Activated CD4-positive, CD25-positive, alpha-beta regulatory T cell treated with anti-CD3 and anti-CD28 coated beads, Interleukin-2, amount 50 U/mL, for 72 hours (primary cell): Measurements from ENCODE around the gene WBP2NL.

Source experiments
- DNase-seq: peaks from one replicate; pipeline ENCODE4 v3.0.0; 2021

Gene WBP2NL

DNA sequence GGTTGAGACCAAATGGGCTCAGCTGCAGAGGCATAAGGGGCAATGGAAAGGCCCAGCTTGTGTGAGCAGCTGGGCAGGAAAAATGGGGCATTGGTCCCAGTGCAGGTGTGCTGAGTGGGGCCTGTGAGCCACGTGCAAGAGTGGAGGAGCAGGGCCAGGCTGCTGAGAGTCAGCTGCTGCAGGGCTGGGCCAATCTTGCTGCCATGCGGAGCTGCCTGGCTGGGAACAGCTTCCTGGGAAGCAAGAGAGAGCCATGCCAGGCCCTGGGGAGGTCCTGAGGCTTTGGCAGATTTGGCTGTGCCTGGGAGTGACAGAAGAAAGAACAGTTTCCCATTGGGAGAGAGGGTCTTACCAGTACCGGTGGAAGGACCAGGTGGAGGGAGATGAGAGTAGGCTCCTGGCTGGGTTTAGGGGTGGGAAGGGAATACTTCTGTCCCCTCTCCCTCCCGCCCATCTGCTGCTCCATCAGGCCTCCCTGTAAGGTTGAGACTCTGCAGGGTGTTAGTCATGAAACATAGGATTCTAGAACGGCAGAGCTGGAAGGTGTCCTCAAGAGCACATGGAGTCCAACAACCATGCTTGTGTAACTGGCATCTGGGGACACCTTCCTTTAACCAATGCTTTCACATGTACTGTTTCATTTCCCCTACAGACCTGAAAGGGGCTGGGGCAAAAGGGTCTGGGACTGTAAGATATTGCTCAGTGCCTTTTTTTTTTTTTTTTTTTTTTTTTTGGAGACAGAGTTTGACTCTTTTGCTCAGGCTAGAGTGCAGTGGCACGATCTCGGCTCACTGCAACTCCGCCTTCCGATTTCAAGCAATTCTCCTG, 19.0 kb upstream of the WBP2NL start:
- DNase-seq = no peak

DNA sequence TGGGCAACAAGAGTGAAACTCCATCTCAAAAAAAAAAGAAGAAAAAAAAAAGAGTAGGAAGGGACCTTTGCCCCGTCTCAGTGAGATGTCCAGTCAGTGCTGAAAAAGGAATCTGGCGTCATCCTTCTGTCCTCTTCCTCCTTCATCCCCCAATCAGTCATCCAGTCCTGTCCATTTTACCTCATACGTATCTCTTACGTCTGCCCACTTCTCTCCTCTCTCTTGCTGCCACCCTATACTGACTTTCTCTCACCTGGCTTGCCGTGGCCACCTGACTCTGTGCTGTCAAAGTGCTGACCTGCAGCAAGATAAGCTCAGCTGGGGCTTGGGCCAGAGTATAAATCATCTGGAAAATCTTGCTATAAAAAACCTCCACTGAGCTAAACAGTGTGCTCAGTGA, 15.7 kb upstream of the WBP2NL start:
- no peak for DNase-seq

DNA sequence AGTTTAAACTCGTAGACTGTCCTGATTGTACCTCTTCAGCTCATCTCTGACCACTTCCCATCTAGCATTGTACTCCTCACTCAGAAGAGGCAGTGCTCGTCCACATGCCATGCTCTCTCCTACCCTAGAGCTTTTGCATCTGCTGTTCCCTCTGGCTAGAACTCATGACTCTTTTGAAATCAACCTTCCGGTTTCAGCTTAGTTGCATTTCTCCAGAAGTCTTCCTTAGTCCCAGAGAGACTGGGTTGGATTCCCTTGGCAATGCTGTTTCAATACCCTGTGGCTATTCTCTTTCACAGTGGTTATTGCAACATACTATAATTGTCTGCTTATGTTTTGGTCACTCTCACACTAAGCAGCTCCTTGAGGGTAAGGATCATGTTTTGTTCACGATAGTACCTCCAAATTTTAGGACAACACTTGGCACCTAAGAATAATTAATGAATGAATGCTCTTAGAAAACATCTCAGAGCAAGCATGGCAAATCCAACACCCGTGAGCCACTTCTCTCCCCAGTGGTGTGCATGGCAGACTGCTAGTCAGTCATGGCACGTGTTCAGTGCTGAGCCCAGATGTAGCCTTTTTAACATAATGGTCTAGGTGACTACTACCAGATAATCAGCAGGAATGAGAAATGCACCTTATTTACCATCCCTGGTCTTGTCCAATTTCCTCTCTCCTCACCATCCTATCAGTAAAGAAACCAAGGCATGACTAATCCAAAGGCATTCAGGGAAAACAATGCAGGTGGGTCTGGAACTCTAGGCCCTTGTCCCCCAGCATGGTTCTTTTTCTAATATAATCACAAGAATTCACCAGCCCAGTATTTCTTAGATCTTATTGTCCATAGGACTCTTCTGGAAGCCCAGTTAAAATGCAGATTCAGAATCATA, 14.8 kb upstream of the WBP2NL start:
- no peak for DNase-seq

DNA sequence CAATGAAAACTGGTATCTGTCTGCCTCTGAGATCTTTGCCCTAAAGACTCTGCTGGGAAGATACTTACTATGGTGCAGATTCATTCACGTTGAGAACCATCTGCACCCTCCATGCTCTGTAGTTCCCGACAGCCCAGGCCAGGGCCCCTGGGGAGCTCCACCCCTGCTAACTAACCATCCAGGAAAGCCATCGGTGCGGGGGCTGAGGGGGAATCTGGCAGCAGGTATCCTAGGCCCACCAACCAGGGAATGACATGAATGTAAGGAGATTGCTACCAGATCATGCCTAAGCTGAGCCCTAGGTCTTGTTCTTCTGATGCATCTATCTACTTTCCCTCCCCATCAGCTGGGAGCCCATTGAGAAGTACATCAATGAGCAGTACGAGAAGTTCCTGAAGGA, 11.3 kb upstream of the WBP2NL start:
- DNase-seq = no peak

DNA sequence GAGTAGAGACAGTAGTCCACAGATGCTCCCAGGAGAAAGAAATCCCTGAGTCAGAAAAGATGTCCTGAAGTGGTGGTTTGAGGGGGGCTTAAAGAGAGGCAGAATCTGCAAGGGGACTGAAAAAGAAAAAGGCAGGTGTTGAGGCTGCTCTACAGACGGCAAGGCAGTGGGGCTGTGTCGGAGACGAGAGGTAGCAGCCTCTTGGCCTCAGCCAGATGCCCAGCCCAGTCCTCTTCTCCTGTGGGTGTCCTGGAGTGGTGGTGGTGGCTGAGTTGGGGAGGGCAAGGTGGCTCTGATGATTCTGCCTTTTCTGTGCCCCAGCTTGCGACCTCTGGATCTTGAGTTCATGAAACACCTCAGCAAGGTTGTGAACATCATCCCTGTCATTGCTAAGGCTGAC, 9.3 kb upstream of the WBP2NL start:
- no peak for DNase-seq

DNA sequence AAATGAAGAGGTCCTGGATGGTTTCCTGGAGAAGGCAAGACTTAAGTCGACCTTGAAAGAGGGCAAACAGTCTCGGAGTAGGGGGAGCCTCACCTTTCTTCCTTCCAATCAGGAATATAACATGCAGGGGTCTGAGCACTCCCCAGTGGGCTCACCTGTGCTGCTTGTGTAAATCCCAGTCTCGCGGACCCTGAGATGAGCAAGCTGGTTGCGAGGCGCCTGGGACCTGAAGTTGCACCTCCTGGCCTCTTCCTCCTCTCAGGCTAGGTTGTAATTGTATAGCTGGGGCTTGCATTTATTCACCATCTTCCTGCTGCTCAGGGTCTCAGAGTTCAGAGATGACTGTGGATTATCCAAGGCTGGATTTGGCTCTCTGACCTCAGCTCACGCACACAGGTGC, 7.5 kb upstream of the WBP2NL start:
- no peak for DNase-seq

DNA sequence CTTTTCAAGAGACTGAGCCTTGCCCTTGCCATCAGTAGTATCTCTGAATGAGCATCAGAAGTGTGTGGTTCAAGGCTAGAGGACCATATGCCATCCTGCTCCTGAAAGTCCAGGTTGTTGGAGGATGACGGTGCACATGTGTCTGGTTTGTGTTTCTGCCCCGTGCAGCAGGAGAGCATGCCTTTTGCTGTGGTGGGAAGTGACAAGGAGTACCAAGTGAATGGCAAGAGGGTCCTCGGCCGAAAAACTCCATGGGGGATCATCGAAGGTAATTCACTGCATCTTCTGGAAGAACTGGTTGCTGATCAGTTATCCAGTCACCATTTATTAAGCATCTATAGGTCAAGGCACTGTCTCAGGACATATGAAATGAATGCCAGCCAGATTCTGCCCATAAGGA, 6.1 kb upstream of the WBP2NL start:
- DNase-seq = no peak

DNA sequence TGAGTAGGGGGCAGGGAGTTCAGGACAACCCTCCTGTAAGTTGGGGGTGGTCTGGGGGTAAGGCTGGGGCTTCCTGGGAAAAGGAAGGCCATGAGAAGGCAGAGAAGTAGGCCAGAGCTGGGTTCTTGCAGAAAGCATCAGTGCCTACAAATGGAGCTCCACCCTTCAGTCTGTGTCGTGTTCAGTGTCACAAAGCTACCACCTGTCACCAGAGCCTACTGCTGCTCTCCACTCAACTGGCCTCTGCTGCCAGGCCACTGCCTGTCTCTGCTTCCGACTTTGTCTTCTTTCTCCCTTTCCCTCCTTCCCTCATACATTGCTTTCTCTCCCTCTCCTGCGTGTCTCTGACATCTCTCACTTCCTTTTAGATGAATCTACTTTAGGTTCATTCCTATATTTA, 3.4 kb upstream of the WBP2NL start:
- no peak for DNase-seq

DNA sequence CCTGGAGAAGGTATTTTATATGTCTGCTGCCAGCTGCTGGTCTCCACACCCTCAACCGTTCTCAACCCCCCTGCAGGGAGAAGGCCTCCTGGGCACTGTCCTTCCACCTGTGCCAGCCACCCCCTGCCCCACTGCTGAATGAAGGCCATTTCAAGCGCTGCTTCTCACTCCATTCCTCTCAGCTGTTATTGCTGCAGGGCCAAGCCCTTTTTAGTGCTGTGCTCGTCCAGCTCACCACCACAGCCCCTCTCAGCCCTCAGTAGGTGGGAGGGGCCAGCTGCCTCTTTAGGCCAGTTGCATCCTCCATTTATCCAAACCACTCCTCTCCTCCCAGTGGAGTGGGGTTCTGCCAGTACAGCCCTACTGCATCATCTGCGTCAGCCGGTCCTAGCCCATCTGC, 1.8 kb upstream of the WBP2NL start:
- no peak for DNase-seq

DNA sequence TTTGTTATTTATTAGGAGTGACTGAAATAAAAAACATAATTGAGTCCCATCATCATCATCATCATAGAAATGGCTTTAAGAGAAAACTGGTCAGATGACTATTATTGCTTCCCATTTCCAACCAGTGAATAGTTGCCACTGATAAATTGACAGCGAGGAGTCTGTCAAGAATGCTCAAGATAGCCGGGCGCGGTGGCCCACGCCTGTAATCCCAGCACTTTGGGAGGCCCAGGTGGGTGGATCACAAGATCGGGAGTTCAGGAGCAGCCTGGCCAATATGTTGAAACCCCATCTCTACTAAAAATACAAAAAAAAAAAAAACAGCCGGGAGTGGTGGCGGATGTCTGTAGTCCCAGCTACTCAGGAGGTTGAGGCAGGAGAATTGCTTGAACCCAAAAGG, 1.9 kb downstream of the WBP2NL start:
- no peak for DNase-seq

DNA sequence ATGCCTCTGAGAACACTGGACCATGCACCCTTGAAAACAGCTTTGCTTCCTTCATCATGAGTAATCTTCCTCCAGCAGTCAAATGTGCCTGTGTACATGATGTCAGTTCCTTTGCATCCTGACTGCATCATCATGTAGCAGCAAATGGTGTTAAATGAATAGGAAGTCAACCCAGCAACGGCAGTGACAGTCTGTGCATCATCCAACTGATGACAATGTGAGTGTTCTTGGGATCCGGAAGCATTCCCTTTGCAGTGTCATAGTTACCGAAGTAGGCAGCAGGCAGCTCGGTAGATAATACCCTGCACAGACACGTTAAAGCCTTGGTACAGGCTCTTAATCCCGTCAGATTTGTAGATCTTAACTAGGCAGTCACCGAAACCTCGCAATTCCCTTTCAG, 2.5 kb downstream of the WBP2NL start:
- DNase-seq = no peak

DNA sequence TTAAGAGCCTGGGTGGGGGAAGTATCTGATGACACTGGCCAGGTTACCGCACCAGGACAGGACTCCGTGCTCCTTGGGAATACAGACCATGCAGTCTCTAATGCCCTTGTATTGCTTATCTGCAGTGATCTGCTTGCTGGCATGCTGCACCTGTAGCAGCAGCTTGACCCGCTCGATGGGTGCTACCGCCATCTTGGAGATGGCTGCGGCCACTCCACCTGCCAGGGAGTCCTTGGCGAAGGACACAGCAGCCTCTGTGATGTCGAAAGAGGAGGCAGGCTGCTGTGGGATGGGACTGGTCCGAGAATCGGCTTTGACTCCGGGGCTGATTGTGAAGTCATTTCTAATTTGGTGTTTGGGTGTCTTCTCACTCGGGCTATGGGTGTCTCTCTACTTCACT, 3.1 kb downstream of the WBP2NL start:
- no peak for DNase-seq

DNA sequence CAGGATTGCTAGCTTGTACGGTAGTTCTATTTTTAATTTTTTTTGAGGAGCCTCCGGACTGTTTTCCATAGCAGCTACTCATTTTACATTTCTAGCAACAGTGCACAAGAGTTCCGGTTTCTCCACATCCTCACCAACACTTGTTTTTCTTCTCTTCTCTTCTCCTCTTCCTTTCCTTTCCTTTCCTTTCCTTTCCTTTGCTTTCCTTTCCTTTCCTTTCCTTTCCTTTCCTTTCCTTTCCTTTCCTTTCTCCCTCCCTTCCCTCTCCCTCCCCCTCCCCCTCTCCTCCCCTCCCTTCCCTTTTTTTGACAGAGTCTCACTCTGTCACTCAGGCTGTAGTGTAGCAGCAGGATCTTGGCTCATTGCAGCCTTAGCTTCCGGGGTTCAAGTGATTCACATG, 9.3 kb downstream of the WBP2NL start:
- DNase-seq = no peak

DNA sequence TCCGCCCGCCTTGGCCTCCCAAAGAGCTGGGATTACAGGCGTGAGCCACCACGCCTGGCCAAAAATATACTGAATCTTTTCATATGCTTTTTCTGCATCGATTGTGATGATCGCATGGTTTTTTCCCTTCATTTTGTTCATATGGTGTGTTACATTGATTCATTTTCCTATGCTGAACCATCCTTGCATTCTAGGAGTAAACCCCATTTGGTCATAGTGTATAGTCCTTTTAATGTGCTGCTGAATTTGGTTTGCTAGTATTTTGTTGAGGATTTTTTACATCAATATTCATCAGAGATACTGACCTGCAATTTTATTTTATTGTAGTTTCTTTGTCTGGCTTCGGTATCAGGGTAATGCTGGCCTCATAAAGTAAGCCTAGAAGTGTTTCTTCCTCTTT, 12.2 kb downstream of the WBP2NL start:
- DNase-seq = no peak

DNA sequence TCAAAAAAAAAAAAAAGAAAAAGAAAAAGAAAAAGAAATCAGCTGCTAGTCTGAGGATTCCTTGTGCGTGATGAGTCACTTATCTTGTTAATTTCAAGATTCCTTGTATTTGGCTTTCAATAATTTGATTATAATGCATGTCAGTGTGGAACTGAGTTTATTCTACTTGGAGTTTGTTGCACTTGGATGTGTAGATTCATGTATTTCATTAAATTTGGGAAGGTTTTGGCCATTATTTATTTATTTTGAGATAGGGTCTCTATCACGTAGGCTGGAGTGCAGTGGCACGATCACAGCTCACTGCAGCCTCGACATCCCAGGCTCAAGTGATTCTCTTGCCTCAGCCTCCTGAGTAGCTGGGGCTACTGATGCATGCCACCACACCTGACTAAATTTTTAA, 14.8 kb downstream of the WBP2NL start:
- DNase-seq = no peak

DNA sequence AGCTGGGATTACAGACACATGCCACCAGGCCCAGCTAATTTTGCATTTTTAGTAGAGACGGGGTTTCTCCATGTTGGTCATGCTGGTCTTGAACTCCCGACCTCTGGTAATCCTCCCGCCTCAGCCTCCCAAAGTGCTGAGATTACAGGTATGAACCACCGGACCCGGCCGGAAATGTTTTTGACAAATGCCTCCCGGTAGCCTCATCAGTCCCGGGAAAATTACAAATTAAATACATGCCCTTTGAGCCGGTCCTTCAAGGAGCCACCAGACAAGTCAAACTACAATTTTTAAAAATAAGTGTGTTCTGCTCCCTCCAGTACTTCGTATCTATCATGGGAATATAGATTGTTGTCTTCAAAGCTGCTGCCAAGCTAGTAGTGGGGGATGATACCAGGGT, 17.5 kb downstream of the WBP2NL start:
- no peak for DNase-seq

DNA sequence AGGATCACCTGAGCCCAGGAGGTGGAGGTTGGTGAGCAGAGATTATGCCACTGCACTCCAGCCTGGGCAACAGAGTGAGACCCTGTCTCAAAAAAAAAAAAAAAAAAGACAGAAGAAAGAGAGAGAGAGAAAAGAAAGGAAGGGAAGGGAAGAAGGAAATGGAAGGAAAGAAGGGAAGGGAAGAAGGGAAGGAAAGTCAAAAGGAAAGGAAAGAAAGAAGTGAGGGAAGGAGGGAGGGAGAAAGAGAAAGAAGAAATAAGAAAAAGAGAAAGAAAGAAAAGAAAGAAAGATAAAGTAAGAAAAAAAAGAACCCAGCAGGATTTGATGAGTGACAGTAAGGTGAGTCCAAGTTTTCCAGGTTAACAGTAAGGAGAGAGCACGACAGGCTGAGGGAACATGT, 19.6 kb downstream of the WBP2NL start:
- no peak for DNase-seq

DNA sequence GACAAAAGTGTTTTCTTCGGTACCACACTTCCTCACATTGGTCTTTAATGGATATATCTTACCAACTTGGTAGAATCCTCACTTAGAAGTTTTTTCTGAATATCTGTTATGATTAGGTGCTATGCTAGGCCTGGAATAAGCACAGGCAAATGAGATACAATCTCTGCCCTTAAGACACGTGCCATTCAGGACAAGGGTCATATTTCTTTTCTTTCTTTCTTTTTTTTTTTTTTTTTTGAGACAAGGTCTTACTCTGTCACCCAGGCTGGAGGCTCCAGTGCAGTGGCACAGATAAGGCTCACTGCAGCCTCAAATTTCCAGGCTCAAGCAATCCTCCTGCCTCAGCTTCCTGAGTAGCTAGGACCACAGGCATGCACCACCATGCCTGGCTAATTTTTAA, 23.0 kb downstream of the WBP2NL start:
- DNase-seq = no peak

DNA sequence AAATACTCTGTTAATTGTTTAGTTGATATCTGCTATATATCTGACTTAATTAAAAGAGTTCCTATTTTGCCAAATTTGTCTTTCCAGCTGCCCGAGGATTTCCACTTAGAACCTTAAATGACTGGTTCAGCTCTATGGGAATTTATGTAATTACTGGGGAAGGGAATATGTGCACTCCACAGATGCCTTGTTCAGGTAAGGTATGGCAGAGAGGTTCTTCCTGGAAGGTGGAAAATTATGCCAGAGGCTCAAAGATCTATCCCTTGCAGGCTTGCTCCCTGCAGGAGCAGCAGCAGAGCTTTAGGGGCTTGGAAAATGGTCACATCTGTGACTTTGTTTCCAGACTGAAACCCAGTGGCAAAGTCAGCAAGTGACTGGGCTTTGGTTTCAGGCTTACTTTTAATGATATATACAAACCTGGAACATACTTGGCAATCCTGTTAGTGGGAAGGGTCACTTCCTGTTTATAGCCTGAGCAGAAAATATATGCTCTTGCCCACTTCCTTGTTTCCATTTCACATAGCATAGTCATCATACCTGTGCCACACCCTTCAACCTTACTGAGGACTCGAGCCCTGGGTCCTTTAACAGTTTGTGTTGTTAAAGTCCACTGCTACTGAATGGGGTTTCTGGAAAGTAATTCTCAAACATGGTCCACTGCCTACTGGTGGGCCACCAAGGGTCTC, 23.7 kb downstream of the WBP2NL start:
- DNase-seq = no peak

DNA sequence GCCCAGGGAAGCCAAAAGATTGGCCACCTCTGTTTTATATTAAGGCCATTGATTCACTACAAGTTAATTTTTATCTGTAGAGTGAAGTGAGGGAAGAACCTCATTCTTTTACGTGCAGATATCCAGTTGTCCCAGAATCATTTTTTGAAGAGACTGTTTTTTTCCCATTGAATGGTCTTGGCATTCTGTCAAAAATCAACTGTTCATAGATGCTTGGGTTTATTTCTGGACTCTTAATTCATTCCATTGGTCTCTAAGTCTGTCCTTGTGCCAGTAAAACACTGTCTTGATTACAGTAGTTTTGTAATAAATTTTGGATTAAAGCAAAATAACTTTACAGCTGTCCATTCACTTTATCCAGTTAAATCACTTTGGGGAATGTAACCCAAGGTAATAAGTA, 26.8 kb downstream of the WBP2NL start:
- DNase-seq = no peak

DNA sequence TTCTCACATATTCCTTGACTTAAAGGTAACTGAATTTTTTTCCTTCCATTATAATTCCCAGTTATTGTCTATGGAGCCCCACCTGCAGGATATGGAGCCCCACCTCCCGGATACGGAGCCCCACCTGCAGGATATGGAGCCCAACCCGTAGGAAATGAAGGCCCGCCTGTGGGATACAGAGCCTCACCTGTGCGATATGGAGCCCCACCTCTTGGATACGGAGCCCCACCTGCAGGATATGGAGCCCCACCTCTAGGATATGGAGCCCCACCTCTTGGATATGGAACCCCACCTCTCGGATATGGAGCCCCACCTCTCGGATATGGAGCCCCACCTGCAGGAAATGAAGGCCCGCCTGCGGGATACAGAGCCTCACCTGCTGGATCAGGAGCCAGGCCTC, 28.1 kb downstream of the WBP2NL start:
- no peak for DNase-seq

DNA sequence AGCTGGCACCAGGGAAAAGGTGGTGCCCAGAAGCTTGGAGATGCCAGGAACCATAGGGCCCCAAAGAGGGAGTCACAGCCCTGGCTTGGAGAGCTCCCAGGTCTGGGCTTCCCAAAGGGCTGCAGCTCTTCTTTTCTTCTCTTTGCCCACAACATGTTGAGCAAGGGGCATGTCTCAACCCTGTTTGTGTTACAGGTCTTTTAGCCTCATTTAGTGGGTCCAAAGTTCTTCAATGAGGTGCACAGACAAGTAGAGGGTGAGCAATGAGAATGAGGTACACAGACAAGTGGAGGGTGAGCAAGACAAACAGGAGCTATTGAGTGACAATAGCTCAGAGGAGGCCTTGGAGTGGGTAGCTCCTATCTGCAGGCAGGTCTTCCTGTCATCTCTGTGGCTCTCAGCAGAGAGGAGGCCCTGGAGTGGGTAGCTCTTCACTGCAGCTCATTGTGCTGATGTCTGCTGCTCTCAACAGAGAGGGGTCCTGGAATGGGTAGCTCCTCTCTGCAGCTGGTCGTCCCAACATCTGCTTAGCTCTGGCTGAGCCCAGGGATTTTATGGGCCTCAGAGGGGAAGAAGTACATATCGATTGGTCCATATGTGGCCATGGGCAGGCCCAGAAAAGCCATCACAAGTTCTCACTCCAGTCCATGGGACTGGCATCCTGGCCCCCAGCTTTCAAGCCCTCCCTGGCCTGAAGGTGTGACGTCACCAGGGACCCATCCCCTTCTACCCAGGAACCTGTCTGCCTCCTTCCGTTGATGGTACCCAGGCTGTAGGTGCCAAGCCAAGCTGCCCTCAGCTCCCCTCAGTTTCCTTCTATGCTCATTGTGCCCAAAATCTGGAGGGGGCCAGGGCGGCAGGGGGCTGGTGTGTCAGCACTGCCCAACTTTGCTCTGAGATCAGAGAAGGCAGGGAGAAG, 34.9 kb downstream of the WBP2NL start:
- no peak for DNase-seq

DNA sequence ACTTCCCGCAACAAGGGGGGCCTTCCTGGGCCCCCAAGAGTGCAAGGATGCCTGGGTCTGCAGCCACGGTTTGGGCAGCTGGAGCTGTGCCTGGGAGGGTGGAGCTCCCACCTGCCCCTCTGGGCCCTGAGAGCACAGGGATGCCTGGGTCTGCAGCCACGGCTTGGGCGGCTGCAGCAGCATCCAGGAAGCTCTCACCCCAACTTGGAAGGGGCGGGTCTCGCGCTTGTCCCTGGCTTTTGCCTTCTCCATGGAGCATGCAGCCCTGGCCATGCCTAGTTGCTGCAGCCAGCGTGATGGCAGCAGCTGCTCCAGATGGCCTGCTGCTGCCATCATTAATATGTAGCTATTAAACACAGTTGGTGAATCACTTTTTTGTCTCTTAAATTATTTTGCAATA, 36.7 kb downstream of the WBP2NL start:
- DNase-seq = no peak
